Suprapubic skin (tissue), 3 donors: ENCODE results near the gene COQ8A.

Experiments
- CTCF ChIP-seq, 2 donors: fragments of 200-600 bp in 1 of 2; fragments of 450-650 bp in 1 of 2; sonication (generic) in 1 of 2; IDR thresholded peaks; one replicate each; pipeline ENCODE4 v1.5.1; 2016 to 2019; ENCODE audit warnings: antibody characterized with exemption in 2 of 2, mild to moderate bottlenecking in 1 of 2, moderate library complexity in 1 of 2
- POLR2A ChIP-seq, 2 donors: fragments of 450-650 bp; IDR thresholded peaks; one replicate each; pipeline ENCODE4 v1.6.1; 2017; ENCODE audit warnings: antibody characterized with exemption in 2 of 2, mild to moderate bottlenecking in 2 of 2, moderate library complexity in 2 of 2

GRCh38 chr1:226964068-226964425, 24.0 kb downstream of the COQ8A start:
- TF ChIP-seq POLR2A (IDR thresholded peaks at IDR 0.05) (no peak), CTCF (IDR thresholded peaks at IDR 0.05) (no peak)
